Epithelial cell of prostate (primary cell): Measurements from ENCODE around the gene GYPA.
"Not testable (repeated sequence)": the region's sequence is repeated elsewhere in the genome, so short reads cannot be mapped to it uniquely, and the experiment has no call there.

ENCODE experiments used
- DNase-seq: peaks from one replicate; pipeline ENCODE4 v3.0.0-alpha.2; 2011; ENCODE audit warnings: low read depth, low spot score
- H3K27ac ChIP-seq: fragments of 450-650 bp; 2 replicates; pipeline ENCODE4 v1.5.1; 2017; ENCODE audit warnings: mild to moderate bottlenecking

GYPA gene

GRCh38 chr4:144130167-144130566 is 10.4 kb downstream of the GYPA start:
- not testable (repeated sequence) for H3K27ac ChIP-seq, DNase-seq

DNA sequence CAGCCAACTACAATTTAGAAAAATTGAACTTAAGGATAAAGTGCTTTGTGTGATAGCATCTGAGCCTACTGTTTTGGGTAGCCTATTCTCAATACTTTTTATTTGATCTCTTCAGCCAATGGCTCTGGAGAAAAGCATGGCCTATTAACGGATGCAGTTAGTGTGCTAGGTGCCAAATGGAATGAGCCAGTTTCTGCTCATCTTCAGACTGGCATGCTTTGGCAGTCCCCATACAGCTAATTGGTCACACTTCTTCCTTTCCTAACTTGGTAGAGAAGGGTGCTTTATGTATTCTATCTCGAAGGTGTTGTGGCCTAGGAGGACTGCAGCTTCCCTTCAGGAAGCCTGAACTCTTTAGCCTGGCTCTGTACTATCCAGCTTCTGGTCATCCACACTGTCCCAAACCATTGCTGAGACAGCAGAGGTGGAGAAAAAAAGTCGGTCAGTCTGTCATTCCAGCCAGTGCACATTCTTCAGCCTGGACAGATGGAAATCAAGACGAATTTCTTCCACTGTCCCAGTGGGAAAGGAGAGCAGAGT is 11.1 kb downstream of the GYPA start:
- DNase-seq, H3K27ac ChIP-seq: not testable (repeated sequence)

- not testable (repeated sequence) for DNase-seq, H3K27ac ChIP-seq
Measured at GRCh38 chr4:144128709-144129320, 11.7 kb downstream of the GYPA start.

DNA sequence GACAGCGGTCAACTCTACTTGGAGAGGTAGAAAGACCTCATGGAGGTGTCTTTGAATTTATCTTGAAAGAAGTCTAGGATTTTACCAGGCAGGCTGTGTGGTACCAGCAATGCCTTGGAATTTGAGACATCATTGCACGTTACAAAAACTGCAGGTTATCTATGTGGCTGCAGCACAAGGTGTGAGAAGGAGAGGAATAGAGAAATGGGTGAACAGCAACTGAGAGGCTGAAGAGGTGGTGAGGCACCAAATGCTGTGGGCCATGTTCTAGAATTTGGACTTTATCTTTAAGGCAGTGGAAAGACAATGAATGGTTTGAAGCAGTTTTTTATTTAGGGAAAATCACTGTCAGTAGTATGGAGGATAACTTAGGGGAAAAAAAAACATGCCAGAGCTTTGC is 15.4 kb downstream of the GYPA start:
- not testable (repeated sequence) for DNase-seq, H3K27ac ChIP-seq

- not testable (repeated sequence) for DNase-seq, H3K27ac ChIP-seq
Measured at GRCh38 chr4:144123982-144124635, 16.4 kb downstream of the GYPA start.

DNA sequence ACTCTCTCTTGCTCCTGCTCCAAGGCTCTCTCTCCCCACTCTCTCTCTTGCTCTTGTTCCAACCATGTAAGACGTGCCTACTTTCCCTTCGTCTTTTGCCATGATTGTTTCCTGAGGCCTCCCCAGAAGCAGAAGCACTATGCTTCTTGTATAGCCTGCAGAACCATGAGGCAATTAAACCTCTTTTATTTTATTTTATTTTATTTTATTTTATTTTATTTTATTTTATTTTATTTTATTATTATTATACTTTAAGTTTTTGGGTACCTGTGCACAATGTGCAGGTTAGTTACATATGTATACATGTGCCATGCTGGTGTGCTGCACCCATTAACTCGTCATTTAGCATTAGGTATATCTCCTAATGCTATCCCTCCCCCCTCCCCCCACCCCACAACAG is 17.2 kb downstream of the GYPA start:
- not testable (repeated sequence) for DNase-seq, H3K27ac ChIP-seq

DNA sequence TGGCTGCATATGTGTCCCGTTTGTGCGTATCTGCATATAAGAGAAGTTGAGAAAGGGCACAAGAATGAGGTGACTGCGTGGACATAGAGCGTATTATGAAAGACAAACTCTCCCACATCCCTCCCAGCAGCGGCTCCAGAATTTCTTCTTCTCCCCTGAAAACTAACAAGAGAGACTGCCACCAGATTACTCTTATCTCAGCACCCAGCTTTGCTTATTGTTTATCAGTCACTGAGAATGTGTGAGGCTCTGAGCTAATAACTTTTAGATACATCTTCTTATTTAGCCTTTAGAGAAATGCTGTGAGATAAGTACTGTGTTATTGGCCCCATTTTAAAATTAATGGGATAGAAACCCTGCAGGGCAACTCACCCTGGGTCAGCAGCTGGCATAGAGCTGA is 20.8 kb downstream of the GYPA start:
- DNase-seq, H3K27ac ChIP-seq: not testable (repeated sequence)

DNA sequence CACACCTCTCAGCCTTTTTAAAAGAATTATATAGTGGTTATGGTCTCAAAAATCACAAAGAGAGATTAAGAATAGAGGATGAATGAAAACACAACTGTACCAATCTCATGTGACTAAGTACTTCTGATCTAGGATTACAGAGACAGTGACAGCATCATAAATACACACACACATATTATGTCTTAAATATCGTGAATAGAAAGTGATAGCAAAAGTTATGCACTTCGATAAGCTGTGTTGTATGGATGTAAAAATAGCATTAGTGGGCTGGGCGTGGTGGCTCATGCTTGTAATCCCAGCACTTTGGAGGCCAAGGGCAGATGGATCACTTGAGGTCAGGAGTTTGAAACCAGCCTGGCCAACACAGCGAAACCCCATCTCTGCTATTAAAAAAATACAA is 25.0 kb downstream of the GYPA start:
- H3K27ac ChIP-seq, result no peak overlapping the region
- DNase-seq, result no peak

DNA sequence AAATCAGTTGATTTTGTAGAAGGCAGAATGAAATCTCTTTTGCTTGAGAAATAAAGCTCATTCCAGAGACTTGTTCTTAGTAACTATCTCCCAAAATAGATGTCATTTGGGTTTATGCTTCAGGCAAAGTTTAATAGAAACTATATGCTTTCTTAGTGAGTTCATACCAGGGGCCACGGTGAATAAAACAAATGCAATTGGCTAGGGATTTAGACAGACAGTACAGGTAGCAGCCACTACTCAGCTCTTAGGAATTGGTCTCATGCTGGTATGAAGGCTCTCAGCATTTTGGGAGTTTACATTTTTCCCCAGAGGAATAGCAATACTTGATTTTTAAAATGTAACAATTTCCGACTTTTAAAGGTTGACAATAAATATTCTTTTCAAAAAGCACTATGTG is 27.0 kb downstream of the GYPA start:
- no peak overlapping the region for H3K27ac ChIP-seq
- no peak for DNase-seq

DNA sequence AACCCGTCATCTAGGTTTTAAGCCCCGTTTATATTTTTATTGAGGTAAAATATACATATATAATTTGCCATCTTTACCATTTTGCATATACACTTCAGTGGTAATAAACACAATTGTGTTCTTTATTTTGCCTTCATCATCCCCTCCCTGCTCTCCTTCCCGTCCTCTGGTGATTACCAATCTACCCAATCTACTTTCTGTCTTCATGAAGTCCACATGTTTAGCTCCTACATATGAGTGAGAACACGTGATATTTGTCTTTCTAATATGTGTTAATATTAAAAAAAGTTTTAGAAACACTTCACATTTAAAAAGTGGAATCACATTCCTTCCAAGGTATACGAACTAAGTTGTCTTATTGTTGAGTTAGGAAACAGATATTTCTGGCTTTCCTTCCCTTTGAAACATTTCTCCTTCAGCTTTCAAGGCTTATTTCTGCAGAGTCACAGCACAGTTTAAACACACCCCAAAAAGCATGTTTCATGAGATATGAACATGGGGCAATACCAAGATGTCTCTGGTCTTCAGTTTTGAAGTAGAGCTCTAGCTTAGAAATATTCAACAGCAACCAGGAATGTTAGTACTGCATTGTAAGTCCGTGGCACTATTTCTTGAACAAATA is 35.9 kb downstream of the GYPA start:
- H3K27ac ChIP-seq, result no peak overlapping the region
- DNase-seq, result no peak

GRCh38 chr4:144097776-144098175 is 42.7 kb downstream of the GYPA start:
- not testable (repeated sequence) for DNase-seq

DNA sequence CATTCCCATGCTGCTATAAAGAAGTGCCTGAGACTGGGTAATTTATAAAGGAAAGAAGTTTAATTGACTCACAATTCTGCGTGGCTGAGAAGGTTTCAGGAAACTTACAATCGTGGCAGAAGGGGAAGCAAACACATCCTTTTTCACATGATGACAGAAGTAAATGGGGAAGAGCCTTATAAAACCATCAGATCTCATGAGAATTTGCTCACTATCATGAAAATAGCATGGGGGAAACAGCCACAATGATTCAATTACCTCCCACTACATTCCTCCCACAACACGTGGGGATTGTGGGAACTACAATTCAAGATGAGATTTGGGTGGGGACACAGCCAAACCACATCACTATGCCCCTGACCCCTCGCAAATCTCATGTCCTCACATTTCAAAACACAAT is 46.5 kb downstream of the GYPA start:
- H3K27ac ChIP-seq, DNase-seq: not testable (repeated sequence)

More at GRCh38 chr4:144097776-144098175, 42.7 kb downstream of the GYPA start:
- not testable (repeated sequence) for H3K27ac ChIP-seq

DNA sequence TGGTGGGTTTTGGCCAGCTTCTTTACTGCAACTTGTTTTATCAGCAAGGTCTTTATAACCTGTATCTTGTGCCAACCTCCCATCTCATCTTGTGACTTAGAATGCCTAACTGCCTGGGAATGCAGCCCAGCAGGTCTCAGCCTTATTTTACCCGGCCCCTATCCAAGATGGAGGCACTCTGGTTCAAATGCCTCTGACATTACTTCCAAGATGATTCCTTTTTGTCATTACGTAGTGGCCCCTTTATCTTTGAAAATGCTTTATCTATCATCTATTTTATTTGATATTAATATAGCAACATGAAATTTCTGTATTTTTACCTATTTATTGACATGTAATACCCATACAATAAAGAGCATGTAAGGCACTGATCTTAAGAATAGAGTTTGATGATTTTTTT is 49.3 kb downstream of the GYPA start:
- H3K27ac ChIP-seq, DNase-seq: not testable (repeated sequence)

DNA sequence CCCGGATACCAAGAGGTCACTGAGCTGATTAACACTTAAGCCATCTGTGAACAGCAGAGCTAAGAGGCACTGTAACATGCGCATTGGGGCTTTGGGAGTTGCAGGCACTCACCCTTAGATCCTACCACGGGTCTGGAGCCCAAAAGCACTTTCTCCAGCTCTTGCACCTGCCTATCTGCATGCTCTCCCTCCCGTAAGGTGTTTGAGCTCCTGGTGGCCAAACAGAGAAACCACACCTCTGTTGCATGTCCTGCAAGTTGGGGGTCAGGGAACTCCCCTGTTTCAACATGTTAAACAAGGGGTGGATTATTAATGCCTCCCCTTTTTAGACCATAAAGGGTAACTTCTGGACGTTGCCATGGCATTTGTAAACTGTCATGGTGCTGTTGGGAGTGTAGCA is 49.8 kb downstream of the GYPA start:
- no peak for DNase-seq
- H3K27ac ChIP-seq, result no peak overlapping the region

GRCh38 chr4:144082053-144082452 is 58.5 kb downstream of the GYPA start:
- DNase-seq, H3K27ac ChIP-seq: not testable (repeated sequence)

- DNase-seq, H3K27ac ChIP-seq: not testable (repeated sequence)
Measured at GRCh38 chr4:144080135-144080534, 60.4 kb downstream of the GYPA start.

GRCh38 chr4:144078746-144079145 is 61.8 kb downstream of the GYPA start:
- not testable (repeated sequence) for H3K27ac ChIP-seq, DNase-seq

DNA sequence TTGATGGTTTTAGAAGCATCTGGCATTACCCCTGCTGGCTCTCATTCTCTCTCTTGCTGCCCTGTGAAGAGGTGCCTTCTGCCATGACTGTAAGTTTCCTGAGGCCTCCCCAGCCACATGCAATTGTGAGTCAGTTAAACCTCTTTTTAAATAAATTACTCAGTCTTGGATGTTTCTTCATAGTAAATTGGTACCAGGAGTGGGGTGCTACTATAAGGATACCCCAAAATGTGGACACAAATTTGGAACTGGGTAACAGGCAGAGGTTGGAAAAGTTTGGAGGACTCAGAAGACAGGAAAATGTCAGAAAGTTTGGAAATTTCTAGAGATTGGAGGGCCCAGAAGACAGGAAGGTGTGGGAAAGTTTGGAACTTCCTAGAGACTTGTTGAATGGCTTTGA is 79.0 kb downstream of the GYPA start:
- not testable (repeated sequence) for H3K27ac ChIP-seq, DNase-seq

- not testable (repeated sequence) for H3K27ac ChIP-seq, DNase-seq
Measured at GRCh38 chr4:144060234-144060859, 80.2 kb downstream of the GYPA start.
